Measurements from ENCODE around the gene HNRNPC. TPM values are rescaled to one million over a fixed set of nuclear protein-coding genes. Genes with fewer than 3 reads are reported as not detected.

The HNRNPC gene
- total and polyA plus RNA-seq, 2 experiments from 2014 or later = 584 to 674 TPM

- in situ Hi-C loops (cut with MboI) = no loop called here
- H3K27me3 ChIP-seq (replicated peaks; ENCODE audit: insufficient read depth) = no peaks in the 10 kb centered on the region
- 95 to 99% methylated on average over 4 of the region's 4 CpGs for WGBS, 2 experiments (ENCODE audit: low coverage in 1 of 2, low lambda C conversion rate in 2 of 2, missing lambda C conversion rate in 2 of 2)
- no peak overlapping the region for H3K4me3 ChIP-seq
- H3K79me2 ChIP-seq (ENCODE audit: insufficient read depth) = peaks cover 58% of the 10 kb centered on the region
- H4K20me1 ChIP-seq (ENCODE audit: insufficient read depth) = peaks cover 15% of the 10 kb centered on the region; the same call in 1 of the 2 replicates
- H3K9ac ChIP-seq = no peak overlapping the region
- no peak overlapping the region for H2AFZ ChIP-seq
- H3K9me3 ChIP-seq (ENCODE audit: low read depth) = no peaks in the 10 kb centered on the region
- DNase-seq = no peak
- H3K9me2 ChIP-seq (ENCODE audit: insufficient read depth) = no peaks in the 10 kb centered on the region
- no peak overlapping the region for H3K27ac ChIP-seq
- H3K4me1 ChIP-seq (ENCODE audit: insufficient read depth) = no peaks in the 10 kb centered on the region
- H3F3A ChIP-seq (ENCODE audit: insufficient read depth) = peaks cover 78% of the 10 kb centered on the region
- peaks cover 79% of the 10 kb centered on the region for H3K36me3 ChIP-seq (ENCODE audit: low read depth)
- H3K4me2 ChIP-seq (ENCODE audit: unreplicated experiment) = no peak overlapping the region
- TF ChIP-seq EZH2phosphoT487 (IDR thresholded peaks at IDR 0.05; ENCODE audit: insufficient read depth, low read depth) = no peak
- TF ChIP-seq EZH2 (IDR thresholded peaks at IDR 0.05; ENCODE audit: insufficient read depth, poor library complexity, severe bottlenecking) = no peak
Observed at GRCh38 chr14:21208554-21208953, 60.7 kb downstream of the HNRNPC start.

DNA sequence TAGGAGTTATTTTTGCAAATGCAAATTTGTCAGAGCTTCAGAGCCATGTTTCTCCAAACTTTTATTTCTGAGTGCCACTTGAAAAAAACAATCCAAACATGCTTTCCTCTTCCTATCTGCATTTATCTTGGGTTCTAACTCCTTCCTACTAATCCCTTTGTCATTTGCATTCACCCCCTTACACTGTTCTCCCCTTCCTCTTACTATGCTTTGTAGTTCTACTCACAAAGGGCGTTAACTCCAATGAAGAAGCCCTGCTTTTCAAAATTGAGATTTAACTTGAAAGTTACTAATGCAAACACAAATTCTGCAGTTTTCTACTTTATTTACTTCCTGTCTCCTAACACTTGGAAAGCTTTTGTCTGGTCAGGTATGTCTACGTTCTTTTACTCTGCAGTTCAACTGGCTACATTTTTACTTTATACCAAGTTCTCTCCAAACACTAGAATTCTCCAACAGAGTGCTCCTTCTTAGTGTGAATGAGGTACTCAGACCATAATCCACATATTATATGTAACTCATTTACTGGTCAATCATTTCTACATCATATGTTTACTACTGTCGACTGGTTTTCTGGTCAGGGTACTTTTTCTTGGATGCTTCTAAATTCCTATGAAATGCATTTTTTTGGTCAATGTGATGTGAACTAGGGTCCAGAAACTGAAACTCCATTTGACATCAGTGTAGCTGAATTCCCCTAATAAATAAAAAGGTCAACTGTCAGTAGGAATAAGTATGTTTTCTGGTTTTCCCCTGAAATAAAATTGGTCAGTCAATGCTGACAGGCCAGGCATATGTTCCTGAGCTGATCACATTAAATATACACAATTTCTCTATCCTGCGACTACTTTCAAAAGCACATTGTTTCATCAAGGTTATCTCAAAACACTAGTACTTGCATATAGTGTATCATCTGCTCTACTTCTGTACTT, 62.2 kb downstream of the HNRNPC start:
- Histone ChIP-seq H3K9ac (no peak overlapping the region), H2AFZ (no peak overlapping the region), H3K9me3 (ENCODE audit: low read depth) (no peaks in the 10 kb centered on the region), H3K27me3 (replicated peaks; ENCODE audit: insufficient read depth) (no peaks in the 10 kb centered on the region), H3F3A (ENCODE audit: insufficient read depth) (peaks cover 87% of the 10 kb centered on the region), H3K36me3 (ENCODE audit: low read depth) (peaks cover 75% of the 10 kb centered on the region), H3K9me2 (ENCODE audit: insufficient read depth) (no peaks in the 10 kb centered on the region), H3K4me2 (ENCODE audit: unreplicated experiment) (no peak overlapping the region), H3K79me2 (ENCODE audit: insufficient read depth) (peaks cover 42% of the 10 kb centered on the region), H3K27ac (no peak overlapping the region), H3K4me1 (ENCODE audit: insufficient read depth) (peaks cover 6% of the 10 kb centered on the region), H3K4me3 (no peak overlapping the region), H4K20me1 (ENCODE audit: insufficient read depth) (peaks cover 15% of the 10 kb centered on the region; the same call in 1 of the 2 replicates)
- no peak for DNase-seq
- WGBS, 2 experiments (ENCODE audit: low coverage in 1 of 2, low lambda C conversion rate in 2 of 2, missing lambda C conversion rate in 2 of 2) = 97 to 98% methylated on average over 4 of the region's 4 CpGs
- in situ Hi-C loops (cut with MboI) = no loop called here
- no peak for TF ChIP-seq EZH2phosphoT487 (IDR thresholded peaks at IDR 0.05; ENCODE audit: insufficient read depth, low read depth)
- no peak for TF ChIP-seq EZH2 (IDR thresholded peaks at IDR 0.05; ENCODE audit: insufficient read depth, poor library complexity, severe bottlenecking)

GRCh38 chr14:21205678-21206581, 63.3 kb downstream of the HNRNPC start:
- Histone ChIP-seq H3K9me3 (ENCODE audit: low read depth) (no peaks in the 10 kb centered on the region), H3K4me2 (ENCODE audit: unreplicated experiment) (no peak overlapping the region), H3K4me1 (ENCODE audit: insufficient read depth) (peaks cover 10% of the 10 kb centered on the region), H4K20me1 (ENCODE audit: insufficient read depth) (peaks cover 15% of the 10 kb centered on the region; the same call in 1 of the 2 replicates), H3K27ac (no peak overlapping the region), H3K4me3 (no peak overlapping the region), H3K9ac (no peak overlapping the region), H2AFZ (no peak overlapping the region), H3K79me2 (ENCODE audit: insufficient read depth) (peaks cover 33% of the 10 kb centered on the region), H3K27me3 (replicated peaks; ENCODE audit: insufficient read depth) (no peaks in the 10 kb centered on the region), H3F3A (ENCODE audit: insufficient read depth) (peaks cover 92% of the 10 kb centered on the region), H3K36me3 (ENCODE audit: low read depth) (peaks cover 67% of the 10 kb centered on the region), H3K9me2 (ENCODE audit: insufficient read depth) (no peaks in the 10 kb centered on the region)
- in situ Hi-C loops (cut with MboI) = no loop called here
- TF ChIP-seq EZH2 (IDR thresholded peaks at IDR 0.05; ENCODE audit: insufficient read depth, poor library complexity, severe bottlenecking) = no peak
- TF ChIP-seq EZH2phosphoT487 (IDR thresholded peaks at IDR 0.05; ENCODE audit: insufficient read depth, low read depth) = no peak
- 84% methylated on average over 12 of the region's 12 CpGs for WGBS, 2 experiments (ENCODE audit: low coverage in 1 of 2, low lambda C conversion rate in 2 of 2, missing lambda C conversion rate in 2 of 2)
- DNase-seq = no peak

GRCh38 chr14:21205026-21205677, 64.1 kb downstream of the HNRNPC start:
- H4K20me1 ChIP-seq (ENCODE audit: insufficient read depth) = peaks cover 15% of the 10 kb centered on the region; the same call in 1 of the 2 replicates
- H3K4me2 ChIP-seq (ENCODE audit: unreplicated experiment) = no peak overlapping the region
- no peak overlapping the region for H3K9ac ChIP-seq
- 74 to 78% methylated on average over 4 of the region's 4 CpGs for WGBS, 2 experiments (ENCODE audit: low coverage in 1 of 2, low lambda C conversion rate in 2 of 2, missing lambda C conversion rate in 2 of 2)
- DNase-seq = no peak
- in situ Hi-C loops (cut with MboI) = no loop called here
- no peak overlapping the region for H3K27ac ChIP-seq
- H3K4me1 ChIP-seq (ENCODE audit: insufficient read depth) = peaks cover 10% of the 10 kb centered on the region
- no peaks in the 10 kb centered on the region for H3K9me3 ChIP-seq (ENCODE audit: low read depth)
- H3K27me3 ChIP-seq (replicated peaks; ENCODE audit: insufficient read depth) = no peaks in the 10 kb centered on the region
- H3F3A ChIP-seq (ENCODE audit: insufficient read depth) = peaks cover 98% of the 10 kb centered on the region
- no peaks in the 10 kb centered on the region for H3K9me2 ChIP-seq (ENCODE audit: insufficient read depth)
- TF ChIP-seq EZH2 (IDR thresholded peaks at IDR 0.05; ENCODE audit: insufficient read depth, poor library complexity, severe bottlenecking) = no peak
- TF ChIP-seq EZH2phosphoT487 (IDR thresholded peaks at IDR 0.05; ENCODE audit: insufficient read depth, low read depth) = no peak
- no peak overlapping the region for H3K4me3 ChIP-seq
- H3K79me2 ChIP-seq (ENCODE audit: insufficient read depth) = peaks cover 31% of the 10 kb centered on the region
- H3K36me3 ChIP-seq (ENCODE audit: low read depth) = peaks cover 59% of the 10 kb centered on the region
- no peak overlapping the region for H2AFZ ChIP-seq
